DND-41 (cell line): ENCODE measurements around the gene PHF2.

Experiments
- ATAC-seq: fragments of 200-7000 bp; cut with Tn5 transposase; 3 replicates; pipeline ENCODE4 v1.9.1; 2021; ENCODE audit warnings: low read depth; ENCODE audit not compliant: insufficient read depth
- DNase-seq: peaks from one replicate; pipeline ENCODE4 v3.0.0-alpha.2; 2020
- H2AFZ ChIP-seq: 2 replicates; pipeline ENCODE4 v1.6.0; 2012; ENCODE audit warnings: low read depth, low read length
- H3K27ac ChIP-seq: 2 replicates; pipeline ENCODE4 v1.5.1; 2012; ENCODE audit warnings: low read length, inconsistent platforms
- H3K27me3 ChIP-seq: fragments of 200-600 bp; sonication (generic); 2 replicates; pipeline ENCODE4 v1.6.0; 2012; ENCODE audit warnings: low read length, mild to moderate bottlenecking, inconsistent platforms; ENCODE audit not compliant: insufficient read depth, poor library complexity
- H3K36me3 ChIP-seq: 2 replicates; pipeline ENCODE4 v1.5.1; 2012; ENCODE audit warnings: low read length, inconsistent platforms; ENCODE audit not compliant: insufficient read depth
- H3K4me1 ChIP-seq: 2 replicates; pipeline ENCODE4 v1.5.1; 2012; ENCODE audit warnings: mild to moderate bottlenecking, low read length; ENCODE audit not compliant: insufficient read depth
- H3K4me2 ChIP-seq: 2 replicates; pipeline ENCODE4 v1.6.0; 2012; ENCODE audit warnings: mild to moderate bottlenecking, moderate library complexity, low read length, inconsistent platforms; ENCODE audit not compliant: insufficient read depth
- H3K4me3 ChIP-seq, 2 experiments: fragments of 200-600 bp in 1 of 2; shearing (Covaris generic) in 1 of 2; 2 replicates each; pipeline ENCODE4 v1.5.1; 2012 to 2016; ENCODE audit warnings: inconsistent platforms in 2 of 2, low read length in 2 of 2, mild to moderate bottlenecking in 2 of 2, low read depth in 1 of 2, moderate library complexity in 1 of 2
- H3K79me2 ChIP-seq: 2 replicates; pipeline ENCODE4 v1.6.0; 2012; ENCODE audit warnings: low read length, inconsistent platforms; ENCODE audit not compliant: insufficient read depth
- H3K9ac ChIP-seq: 2 replicates; pipeline ENCODE4 v1.6.0; 2012; ENCODE audit warnings: low read depth, mild to moderate bottlenecking, inconsistent platforms, low read length, moderate library complexity
- H3K9me3 ChIP-seq: 2 replicates; pipeline ENCODE4 v1.5.1; 2012; ENCODE audit warnings: low read length, moderate library complexity, mild to moderate bottlenecking, inconsistent platforms; ENCODE audit not compliant: insufficient read depth, severe bottlenecking
- H4K20me1 ChIP-seq: 2 replicates; pipeline ENCODE4 v1.6.0; 2012; ENCODE audit warnings: low read length; ENCODE audit not compliant: insufficient read depth
- CTCF ChIP-seq: IDR thresholded peaks from 2 replicates; pipeline ENCODE4 v1.5.1; 2012; ENCODE audit warnings: borderline replicate concordance, low read length, moderate library complexity, mild to moderate bottlenecking; ENCODE audit not compliant: poor library complexity, severe bottlenecking; ENCODE audit errors: extremely low read depth
- EZH2 ChIP-seq: IDR thresholded peaks from 3 replicates; pipeline ENCODE4 v1.6.1; 2012; ENCODE audit warnings: borderline replicate concordance, low read depth, mild to moderate bottlenecking, moderate library complexity, low read length, inconsistent platforms; ENCODE audit not compliant: severe bottlenecking

PHF2 gene

GRCh38 chr9:93541005-93541404, 35.4 kb upstream of the PHF2 start:
- H3K9me3 ChIP-seq, result no peaks in the 10 kb centered on the region
- H3K27ac ChIP-seq, result no peak overlapping the region
- no peak for ATAC-seq
- no peak overlapping the region for H2AFZ ChIP-seq
- no peak overlapping the region for H3K9ac ChIP-seq
- peaks cover 72% of the 10 kb centered on the region for H3K36me3 ChIP-seq
- H3K4me3 ChIP-seq, result no peak overlapping the region
- TF ChIP-seq EZH2 (no peak), CTCF (no peak)
- no peak overlapping the region for H3K4me2 ChIP-seq
- peaks cover 3% of the 10 kb centered on the region; the same call in 1 of the 2 replicates for H3K79me2 ChIP-seq
- no peaks in the 10 kb centered on the region for H4K20me1 ChIP-seq
- H3K27me3 ChIP-seq, result no peaks in the 10 kb centered on the region
- DNase-seq, result no peak
- no peaks in the 10 kb centered on the region for H3K4me1 ChIP-seq

- Histone ChIP-seq H3K36me3 (peaks cover 74% of the 10 kb centered on the region), H3K27me3 (no peaks in the 10 kb centered on the region), H3K79me2 (peaks cover 3% of the 10 kb centered on the region; the same call in 1 of the 2 replicates), H3K9ac (no peak overlapping the region), H3K4me3 (no peak overlapping the region), H4K20me1 (no peaks in the 10 kb centered on the region), H3K9me3 (no peaks in the 10 kb centered on the region), H3K4me2 (no peak overlapping the region), H3K27ac (no peak overlapping the region), H3K4me1 (no peaks in the 10 kb centered on the region), H2AFZ (no peak overlapping the region)
- DNase-seq (no peak), ATAC-seq (no peak)
- TF ChIP-seq EZH2, result no peak
- TF ChIP-seq CTCF, result no peak
Observed at GRCh38 chr9:93541581-93542349, 34.6 kb upstream of the PHF2 start.

- H3K79me2 ChIP-seq, result peaks cover 3% of the 10 kb centered on the region; the same call in 1 of the 2 replicates
- TF ChIP-seq EZH2 (no peak), CTCF (no peak)
- H3K27ac ChIP-seq, result no peak overlapping the region
- no peak overlapping the region for H2AFZ ChIP-seq
- H3K9me3 ChIP-seq, result no peaks in the 10 kb centered on the region
- H4K20me1 ChIP-seq, result no peaks in the 10 kb centered on the region
- ATAC-seq (no peak), DNase-seq (no peak)
- peaks cover 73% of the 10 kb centered on the region for H3K36me3 ChIP-seq
- H3K4me1 ChIP-seq, result no peaks in the 10 kb centered on the region
- no peak overlapping the region for H3K4me3 ChIP-seq
- H3K4me2 ChIP-seq, result no peak overlapping the region
- no peak overlapping the region for H3K9ac ChIP-seq
- H3K27me3 ChIP-seq, result no peaks in the 10 kb centered on the region
Observed at GRCh38 chr9:93543117-93543516, 33.3 kb upstream of the PHF2 start.
